CD4-positive, alpha-beta T cell treated with Interleukin-1 beta for 1 hour (primary cell): ENCODE results near the gene CDC23.
A peak's percentile ranks its signal among the peaks of the same experiment; 100 is the strongest.

Experiments
- DNase-seq, 2 donors: peaks; one replicate each; pipeline ENCODE4 v3.0.0-alpha.2; 2020 to 2022

CDC23 gene

DNA sequence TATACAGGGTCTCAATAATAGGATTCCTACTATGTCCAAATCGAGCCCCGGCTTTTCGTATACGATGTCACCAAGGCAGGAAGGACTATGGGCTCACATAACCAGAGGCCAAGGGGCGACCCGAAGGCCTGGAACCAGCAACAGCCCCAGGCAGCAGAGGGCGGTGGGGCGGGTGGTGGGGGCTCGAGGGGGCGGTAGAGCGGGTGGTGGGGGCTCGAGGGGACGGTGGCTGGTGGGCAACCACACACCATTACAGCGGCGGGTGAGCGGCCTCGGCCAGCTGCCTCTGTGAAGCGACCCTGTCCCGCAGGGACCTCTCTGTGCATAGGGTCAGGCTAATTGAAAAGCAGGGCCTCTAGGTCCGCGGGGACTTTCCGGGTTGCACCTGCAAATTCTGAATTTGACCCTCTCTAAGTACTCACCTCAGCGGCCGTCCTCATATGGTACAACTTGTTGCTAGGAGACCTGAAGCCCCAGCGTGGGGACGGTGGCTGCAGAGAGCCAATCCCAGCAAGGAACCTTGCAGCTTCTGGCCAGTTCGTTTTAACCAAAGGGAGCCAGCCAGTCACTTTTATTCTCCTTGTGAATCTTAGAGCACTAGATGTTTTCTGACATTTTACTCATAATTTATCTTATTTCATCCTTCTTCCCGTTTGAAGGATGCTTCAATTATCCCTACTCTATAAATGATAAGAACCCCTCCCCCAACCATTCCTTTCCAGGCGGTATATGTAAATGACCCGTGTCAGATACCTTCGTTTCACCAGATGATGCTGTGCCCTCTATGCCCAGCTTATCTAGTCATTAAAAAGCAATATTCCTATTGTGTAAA, 74.0 kb downstream of the CDC23 start, which contains the start of gene NME5:
Gene NME5 (minus strand): TSS at position 480 of the 832 bp plus-strand sequence. CDS start 648 bp downstream, outside the sequence.
- DNase-seq = peak in 1 of 2 donors; percentile 4
